Endothelial cell of umbilical vein (primary cell): ENCODE results near the gene OR51Q1. TPM values are rescaled to one million over a fixed set of nuclear protein-coding genes. Genes with fewer than 3 reads are reported as not detected.

Experiments used
- BruUV-seq: library from RNA; stranded (reverse); fragments of 400-500 nt; replicated peaks from 2 replicates; lab custom pipeline; 2021; lab: Mats Ljungman, UMichigan
- CTCF ChIA-PET: fragments of 300-600, 350-600 bp; sonication (Branson Sonifier 250); formaldehyde crosslinking; loops from one replicate; lab custom pipeline; 2021; ENCODE audit warnings: antibody characterized with exemption, inconsistent platforms; lab: Charles Lee
- POLR2A ChIA-PET: fragments of 300-600, 350-600 bp; sonication (Branson Sonifier 250); formaldehyde crosslinking; loops from one replicate; lab custom pipeline; 2021; ENCODE audit warnings: antibody characterized with exemption, inconsistent platforms; lab: Charles Lee
- DNase-seq: peaks from one replicate; pipeline ENCODE4 v3.0.0-alpha.2; 2011; ENCODE audit warnings: low read depth, low spot score
- FAIRE-seq: peaks from 2 replicates; lab custom pipeline; 2011; peaks lifted over from hg19 to GRCh38; lab: Jason Lieb, UNC
- H2AFZ ChIP-seq: 2 replicates; pipeline ENCODE4 v1.6.0; 2012; ENCODE audit warnings: low read depth, low read length, control low read depth, inconsistent platforms
- H3K27ac ChIP-seq: 2 replicates; pipeline ENCODE4 v1.5.1; 2011; ENCODE audit warnings: low read depth, mild to moderate bottlenecking, control low read depth, low read length, moderate library complexity; ENCODE audit not compliant: insufficient read depth
- H3K27me3 ChIP-seq, 2 experiments: 2 replicates each; pipeline versions ENCODE4 v1.6.0 to v1.6.1; 2011; ENCODE audit warnings: low read length in 2 of 2, mixed read lengths in 1 of 2; ENCODE audit not compliant: control insufficient read depth in 2 of 2, insufficient read depth in 2 of 2
- H3K36me3 ChIP-seq, 2 experiments: 2 replicates in 1 of 2; 3 replicates in 1 of 2; pipeline ENCODE4 v1.5.1; 2011; ENCODE audit warnings: low read length in 2 of 2, mild to moderate bottlenecking in 1 of 2, moderate library complexity in 1 of 2; ENCODE audit not compliant: control insufficient read depth in 2 of 2, insufficient read depth in 2 of 2; ENCODE audit errors: extremely low read depth in 1 of 2
- H3K4me1 ChIP-seq: 3 replicates; pipeline ENCODE4 v1.5.1; 2011; ENCODE audit warnings: mild to moderate bottlenecking, low read length; ENCODE audit not compliant: control insufficient read depth, insufficient read depth; ENCODE audit errors: extremely low read depth
- H3K4me2 ChIP-seq: 2 replicates; pipeline ENCODE4 v1.6.1; 2011; ENCODE audit warnings: low read length, control low read depth, mixed read lengths; ENCODE audit not compliant: insufficient read depth
- H3K4me3 ChIP-seq, 3 experiments: fragments of 200-600 bp in 1 of 3; sonication (generic), shearing (Covaris generic) in 1 of 3; replicated peaks in 1 of 3; 2 replicates each; pipeline ENCODE4 v1.5.1; 2011 to 2016; ENCODE audit warnings: control low read depth in 3 of 3, low read length in 3 of 3, mild to moderate bottlenecking in 2 of 3, inconsistent platforms in 1 of 3, low read depth in 1 of 3, moderate library complexity in 1 of 3; ENCODE audit not compliant: insufficient read depth in 1 of 3
- H3K79me2 ChIP-seq: 2 replicates; pipeline ENCODE4 v1.6.0; 2012; ENCODE audit warnings: low read length, inconsistent platforms; ENCODE audit not compliant: control insufficient read depth, insufficient read depth
- H3K9ac ChIP-seq: replicated peaks from 2 replicates; pipeline ENCODE3; 2011; ENCODE audit warnings: low read length, control low read depth; ENCODE audit not compliant: insufficient read depth; ENCODE audit errors: extremely low read depth
- H3K9me1 ChIP-seq: replicated peaks from 3 replicates; pipeline ENCODE4 v1.6.0; 2011; ENCODE audit warnings: mild to moderate bottlenecking, low read length; ENCODE audit not compliant: control insufficient read depth, insufficient read depth; ENCODE audit errors: extremely low read depth
- H3K9me3 ChIP-seq: replicated peaks from 2 replicates; pipeline ENCODE4 v1.5.1; 2012; ENCODE audit warnings: low read length, inconsistent platforms; ENCODE audit not compliant: control insufficient read depth, insufficient read depth
- H4K20me1 ChIP-seq: replicated peaks from 2 replicates; pipeline ENCODE3; 2011; ENCODE audit warnings: mild to moderate bottlenecking, low read length; ENCODE audit not compliant: control insufficient read depth, insufficient read depth; ENCODE audit errors: extremely low read depth
- CTCF ChIP-seq, 2 donors: IDR thresholded peaks; 1 replicate in 1 of 2; 2 replicates in 1 of 2; pipeline ENCODE4 v1.5.1; 2011; ENCODE audit warnings: low read length in 2 of 2, mild to moderate bottlenecking in 2 of 2, moderate library complexity in 2 of 2, control low read depth in 1 of 2, inconsistent platforms in 1 of 2, low read depth in 1 of 2; ENCODE audit not compliant: insufficient read depth in 1 of 2; ENCODE audit errors: extremely low read depth in 1 of 2
- EZH2 ChIP-seq: IDR thresholded peaks from 2 replicates; pipeline ENCODE4 v1.6.1; 2012; ENCODE audit warnings: borderline replicate concordance, low read depth, mild to moderate bottlenecking, moderate library complexity, low read length, inconsistent platforms; ENCODE audit not compliant: severe bottlenecking
- FOS ChIP-seq: IDR thresholded peaks from 2 replicates; pipeline ENCODE4 v1.6.1; 2011; ENCODE audit warnings: mild to moderate bottlenecking, low read length, moderate library complexity, borderline replicate concordance; ENCODE audit not compliant: insufficient read depth
- GATA2 ChIP-seq: IDR thresholded peaks from 2 replicates; pipeline ENCODE4 v1.7.0; 2011; ENCODE audit warnings: low read depth, mild to moderate bottlenecking, moderate library complexity, mixed read lengths, low read length; ENCODE audit not compliant: insufficient read length, insufficient read depth
- JUN ChIP-seq: IDR thresholded peaks from 2 replicates; pipeline ENCODE4 v1.6.1; 2011; ENCODE audit warnings: borderline replicate concordance, low read depth; ENCODE audit not compliant: insufficient read length, insufficient read depth
- MAX ChIP-seq: IDR thresholded peaks from 2 replicates; pipeline ENCODE4 v1.6.1; 2011; ENCODE audit not compliant: insufficient read depth, insufficient read length
- MYC ChIP-seq: IDR thresholded peaks from one replicate; pipeline ENCODE4 v1.6.1; 2011; ENCODE audit warnings: mild to moderate bottlenecking, low read depth, low read length
- POLR2A ChIP-seq: IDR thresholded peaks from 2 replicates; pipeline ENCODE4 v1.6.1; 2012; ENCODE audit warnings: low read depth, mild to moderate bottlenecking, control low read depth, low read length
- POLR2AphosphoS5 ChIP-seq: IDR thresholded peaks from 2 replicates; pipeline ENCODE4 v1.6.1; 2012; ENCODE audit warnings: low read depth, mild to moderate bottlenecking, control low read depth, low read length, moderate library complexity; ENCODE audit not compliant: insufficient read depth
- dilution Hi-C: fragments of 300-500 bp; cut with MboI; formaldehyde crosslinking; loops from one replicate; pipeline ENCODE4 v1.15.0; 2019; ENCODE audit warnings: low sequenced_read_pairs; ENCODE audit not compliant: extremely low pct_ligation_motif_present
- intact Hi-C: fragments of 100-400 bp; cut with micrococcal nuclease; formaldehyde crosslinking; loops from one replicate; pipeline ENCODE4 v1.10.0; 2022
- polyA plus RNA-seq, 4 experiments: library from polyadenylated mRNA; depleted of rRNA in 3 of 4; stranded (reverse) in 3 of 4; unstranded in 1 of 4; fragments of >200 nt; gene quantifications; 2 replicates each; pipeline versions ENCODE4 v1.2.1 to v1.2.3, GENCODE V29; 2011 to 2012; ENCODE audit warnings: missing spikeins in 1 of 4
- total RNA-seq: library from RNA; stranded (reverse); gene quantifications from 2 replicates; pipeline ENCODE4 v1.2.3, GENCODE V29; 2021

Gene OR51Q1
- total and polyA plus RNA-seq, 2 donors (not counting 3 experiments of a cell fraction or from before 2014, with no cell fraction given) = not detected

GRCh38 chr11:5420993-5421392 is 918 bp upstream of the OR51Q1 start:
- CTCF ChIA-PET = no interaction called here
- dilution Hi-C loops = no loop called here
- no peak for TF ChIP-seq POLR2AphosphoS5
- no peak for TF ChIP-seq CTCF (IDR thresholded peaks at IDR 0.05; ENCODE audit: extremely low read depth in 1 of 2, insufficient read depth in 1 of 2, low read depth in 1 of 2, low read length in 2 of 2)
- TF ChIP-seq FOS = no peak
- no peak for TF ChIP-seq JUN
- TF ChIP-seq MYC = no peak
- no peak for TF ChIP-seq MAX
- TF ChIP-seq POLR2A = no peak
- TF ChIP-seq EZH2 = no peak
- TF ChIP-seq GATA2 = no peak

More at GRCh38 chr11:5420993-5421392, 918 bp upstream of the OR51Q1 start:
- H3K27me3 ChIP-seq = no peaks in the 10 kb centered on the region
- no TSS peak for BruUV-seq
- H3K4me3 ChIP-seq = no peak overlapping the region
- no peaks in the 10 kb centered on the region for H3K9me3 ChIP-seq
- FAIRE-seq (no peak), DNase-seq (no peak)
- no peak overlapping the region for H3K27ac ChIP-seq
- intact Hi-C loops = no loop called here
- POLR2A ChIA-PET = no interaction called here
- no peaks in the 10 kb centered on the region for H4K20me1 ChIP-seq
- H3K9me1 ChIP-seq = no peaks in the 10 kb centered on the region
- H3K4me1 ChIP-seq = no peaks in the 10 kb centered on the region
- no peaks in the 10 kb centered on the region for H3K79me2 ChIP-seq
- H3K4me2 ChIP-seq = no peak overlapping the region
- H2AFZ ChIP-seq = no peak overlapping the region
- no peaks in the 10 kb centered on the region for H3K36me3 ChIP-seq
- H3K9ac ChIP-seq = no peak overlapping the region
